H1 (cell line): ENCODE results near the gene MBIP. TPM values are rescaled to one million over a fixed set of nuclear protein-coding genes. Genes with fewer than 3 reads are reported as not detected.

ENCODE experiments used
- CTCF ChIA-PET: fragments of 300-600 bp; sonication (Branson Sonifier 250); formaldehyde crosslinking; loops from one replicate; lab custom pipeline; 2021; ENCODE audit not compliant: partially characterized antibody; lab: Charles Lee
- POLR2A ChIA-PET: fragments of 300-600 bp; sonication (Branson Sonifier 250); formaldehyde crosslinking; loops from one replicate; lab custom pipeline; 2021; ENCODE audit warnings: inconsistent platforms; ENCODE audit not compliant: partially characterized antibody; lab: Charles Lee
- DNase-seq, 2 experiments: peaks; one replicate each; pipeline versions ENCODE4 v3.0.0 to v3.0.0-alpha.2; 2010 to 2022; ENCODE audit warnings: low spot score in 2 of 2, low read depth in 1 of 2, mixed read lengths in 1 of 2
- FAIRE-seq: peaks from 2 replicates; lab custom pipeline; 2011; peaks lifted over from hg19 to GRCh38; lab: Jason Lieb, UNC
- H2AFZ ChIP-seq: 2 replicates; pipeline ENCODE4 v1.8.1; 2012; ENCODE audit warnings: low read length, inconsistent platforms
- H2AK5ac ChIP-seq: 2 replicates; pipeline ENCODE4 v1.6.1; 2013; ENCODE audit warnings: low read depth, low read length
- H2BK120ac ChIP-seq: replicated peaks from 2 replicates; pipeline ENCODE3; 2013; ENCODE audit warnings: low read depth, low read length, inconsistent platforms
- H2BK12ac ChIP-seq: 2 replicates; pipeline ENCODE4 v1.6.1; 2013; ENCODE audit warnings: low read depth, low read length
- H2BK15ac ChIP-seq: 2 replicates; pipeline ENCODE4 v1.6.1; 2013; ENCODE audit warnings: low read length
- H2BK20ac ChIP-seq: 2 replicates; pipeline ENCODE4 v1.6.1; 2013; ENCODE audit warnings: low read length
- H2BK5ac ChIP-seq: 2 replicates; pipeline ENCODE4 v1.6.1; 2013; ENCODE audit warnings: low read depth, low read length
- H3K14ac ChIP-seq: 2 replicates; pipeline ENCODE4 v1.6.1; 2013; ENCODE audit warnings: inconsistent platforms; ENCODE audit not compliant: insufficient read length
- H3K18ac ChIP-seq: 2 replicates; pipeline ENCODE4 v1.6.1; 2013; ENCODE audit warnings: low read length; ENCODE audit errors: extremely low read depth
- H3K23ac ChIP-seq: 2 replicates; pipeline ENCODE4 v1.6.1; 2013; ENCODE audit warnings: inconsistent platforms; ENCODE audit not compliant: insufficient read length
- H3K23me2 ChIP-seq: 2 replicates; pipeline ENCODE4 v1.6.1; 2013; ENCODE audit warnings: low read depth, low read length
- H3K27ac ChIP-seq: 2 replicates; pipeline ENCODE4 v1.6.1; 2011; ENCODE audit warnings: low read depth, low read length, inconsistent platforms
- H3K27me3 ChIP-seq, 4 experiments: replicated peaks in 1 of 4; 1 replicate in 1 of 4; 2 replicates in 3 of 4; pipeline versions ENCODE4 v1.6.1 to v1.8.1; 2011 to 2013; ENCODE audit warnings: low read length in 3 of 4, mild to moderate bottlenecking in 3 of 4, inconsistent platforms in 2 of 4, mixed read lengths in 2 of 4, moderate library complexity in 1 of 4; ENCODE audit not compliant: control insufficient read depth in 3 of 4, insufficient read depth in 3 of 4; ENCODE audit errors: extremely low read depth in 1 of 4
- H3K36me3 ChIP-seq, 4 experiments: 2 replicates each; pipeline versions ENCODE4 v1.6.1 to v1.8.1; 2011 to 2013; ENCODE audit warnings: mild to moderate bottlenecking in 4 of 4, low read length in 3 of 4, moderate library complexity in 2 of 4, control low read depth in 1 of 4, inconsistent platforms in 1 of 4; ENCODE audit not compliant: insufficient read depth in 4 of 4, control insufficient read depth in 2 of 4
- H3K4ac ChIP-seq: replicated peaks from 2 replicates; pipeline ENCODE3; 2013; ENCODE audit warnings: low read length, low read depth, mixed read lengths, inconsistent platforms; ENCODE audit not compliant: insufficient read length
- H3K4me1 ChIP-seq, 4 experiments: replicated peaks in 1 of 4; 1 replicate in 1 of 4; 2 replicates in 3 of 4; pipeline versions ENCODE4 v1.6.1 to v1.8.1; 2011 to 2013; ENCODE audit warnings: low read length in 3 of 4, inconsistent platforms in 2 of 4, mixed read lengths in 1 of 4; ENCODE audit not compliant: insufficient read depth in 4 of 4, control insufficient read depth in 3 of 4
- H3K4me2 ChIP-seq, 2 experiments: 2 replicates each; pipeline versions ENCODE4 v1.6.1 to v1.8.1; 2011 to 2013; ENCODE audit warnings: low read depth in 2 of 2, low read length in 2 of 2, control low read depth in 1 of 2, inconsistent platforms in 1 of 2, mild to moderate bottlenecking in 1 of 2; ENCODE audit not compliant: insufficient read depth in 1 of 2
- H3K4me3 ChIP-seq, 4 experiments: fragments of 200-600, 300-600 bp in 1 of 4; sonication (generic), shearing (Covaris generic), sonication (Bioruptor Twin) in 1 of 4; 2 replicates each; pipeline versions ENCODE4 v1.5.1 to v1.8.1; 2011 to 2016; ENCODE audit warnings: low read length in 4 of 4, low read depth in 3 of 4, control low read depth in 2 of 4, inconsistent platforms in 2 of 4, mild to moderate bottlenecking in 2 of 4, mixed read lengths in 1 of 4, moderate library complexity in 1 of 4; ENCODE audit not compliant: insufficient read depth in 2 of 4; ENCODE audit errors: extremely low read depth in 1 of 4
- H3K56ac ChIP-seq: replicated peaks from 2 replicates; pipeline ENCODE3; 2013; ENCODE audit warnings: low read depth, mild to moderate bottlenecking, mixed read lengths, low read length, inconsistent platforms; ENCODE audit not compliant: insufficient read length
- H3K79me1 ChIP-seq: 2 replicates; pipeline ENCODE4 v1.6.1; 2013; ENCODE audit warnings: low read depth, low read length, control low read depth
- H3K79me2 ChIP-seq, 2 experiments: 2 replicates each; pipeline versions ENCODE4 v1.6.1 to v1.8.1; 2012 to 2013; ENCODE audit warnings: low read length in 2 of 2, mild to moderate bottlenecking in 2 of 2, inconsistent platforms in 1 of 2; ENCODE audit not compliant: insufficient read depth in 2 of 2, control insufficient read depth in 1 of 2
- H3K9ac ChIP-seq, 4 experiments: replicated peaks in 1 of 4; 1 replicate in 1 of 4; 2 replicates in 3 of 4; pipeline versions ENCODE4 v1.6.1 to v1.8.1; 2011 to 2013; ENCODE audit warnings: low read depth in 3 of 4, low read length in 3 of 4, control low read depth in 2 of 4, mild to moderate bottlenecking in 2 of 4, moderate library complexity in 2 of 4, inconsistent platforms in 1 of 4; ENCODE audit errors: extremely low read depth in 1 of 4
- H3K9me3 ChIP-seq, 2 experiments: 2 replicates each; pipeline versions ENCODE4 v1.6.1 to v1.8.1; 2012 to 2013; ENCODE audit warnings: mild to moderate bottlenecking in 2 of 2, moderate library complexity in 2 of 2, control low read depth in 1 of 2, inconsistent platforms in 1 of 2, low read depth in 1 of 2, low read length in 1 of 2, mixed read lengths in 1 of 2; ENCODE audit not compliant: insufficient read depth in 2 of 2
- H4K20me1 ChIP-seq, 2 experiments: replicated peaks in 1 of 2; 2 replicates each; pipeline versions ENCODE3 to v1.8.1; 2011 to 2013; ENCODE audit warnings: inconsistent platforms in 2 of 2, low read length in 2 of 2, mild to moderate bottlenecking in 1 of 2; ENCODE audit not compliant: insufficient read depth in 2 of 2, control insufficient read depth in 1 of 2
- H4K5ac ChIP-seq: 2 replicates; pipeline ENCODE4 v1.6.1; 2013; ENCODE audit warnings: low read length, low read depth, mixed read lengths, inconsistent platforms; ENCODE audit not compliant: insufficient read length
- H4K8ac ChIP-seq: 2 replicates; pipeline ENCODE4 v1.8.0; 2013; ENCODE audit warnings: mild to moderate bottlenecking, moderate library complexity, low read length, inconsistent platforms; ENCODE audit not compliant: insufficient read depth; ENCODE audit errors: extremely low read depth
- H4K91ac ChIP-seq: replicated peaks from 2 replicates; pipeline ENCODE3; 2013; ENCODE audit warnings: low read length, mixed read lengths, inconsistent platforms; ENCODE audit not compliant: insufficient read length
- ATF2 ChIP-seq: IDR thresholded peaks from 2 replicates; pipeline ENCODE4 v1.6.1; 2012; ENCODE audit warnings: low read length, inconsistent platforms
- EZH2 ChIP-seq: fragments of 200-600 bp; sonication (generic); IDR thresholded peaks from 2 replicates; pipeline ENCODE4 v1.7.1; 2012; ENCODE audit warnings: low read depth, mild to moderate bottlenecking, moderate library complexity, low read length, inconsistent platforms; ENCODE audit not compliant: severe bottlenecking
- POU5F1 ChIP-seq: IDR thresholded peaks from 2 replicates; pipeline ENCODE4 v1.6.1; 2011; ENCODE audit warnings: low read depth, mild to moderate bottlenecking, low read length, moderate library complexity
- RBBP5 ChIP-seq: IDR thresholded peaks from 2 replicates; pipeline ENCODE4 v1.7.1; 2012; ENCODE audit warnings: low read depth, mild to moderate bottlenecking, inconsistent platforms, low read length, moderate library complexity, borderline replicate concordance
- WGBS, 2 experiments: shearing (Covaris generic) in 1 of 2; methylation state at CpG; one replicate each; pipeline versions ENCODE4 v1.1.6 to v1.1.7; 2013 to 2015; ENCODE audit warnings: low lambda C conversion rate in 2 of 2, mixed read lengths in 2 of 2, inconsistent platforms in 1 of 2, low coverage in 1 of 2, missing lambda C conversion rate in 1 of 2; ENCODE audit not compliant: insufficient replicate concordance in 2 of 2, insufficient coverage in 1 of 2, insufficient read length in 1 of 2; ENCODE audit errors: extremely low coverage in 1 of 2, missing lambda C conversion rate in 1 of 2; 5-methylcytosine and 5-hydroxymethylcytosine counted together
- polyA plus RNA-seq, 7 experiments: library from polyadenylated mRNA; depleted of rRNA in 3 of 7; stranded (reverse) in 5 of 7; unstranded in 2 of 7; fragments of >200 nt in 5 of 7; fragments of 200-250 nt in 2 of 7; gene quantifications; 1 replicate in 5 of 7; 2 replicates in 1 of 7; 4 replicates in 1 of 7; pipeline versions ENCODE4 v1.2.1 to v1.2.3, GENCODE V29; 2011 to 2013; ENCODE audit warnings: missing spikeins in 2 of 7, mixed read lengths in 2 of 7
- total RNA-seq: library from RNA; stranded (reverse); fragmentation: NEBNext Ultra II Directional; extraction: Animal tissue kit (Norgen Biotek cat#: 25700); gene quantifications from 2 replicates; pipeline ENCODE4 v1.2.1, GENCODE V29; 2021

Gene MBIP
- total and polyA plus RNA-seq, 2 of the 8 experiments (the other 6 are each of a cell fraction or from before 2014, with no cell fraction given): 15.0 to 27.4 TPM

- Histone ChIP-seq H3K79me1 (no peaks in the 10 kb centered on the region), H3K4me2 (no peak overlapping the region), H3K79me2 (no peaks in the 10 kb centered on the region), H2BK12ac (no peak overlapping the region), H3K4ac (no peak overlapping the region), H3K36me3 (no peaks in the 10 kb centered on the region), H3K56ac (no peak overlapping the region), H4K5ac (no peak overlapping the region), H2AFZ (peak overlapping the region; percentile 28; the same call in 1 of the 2 replicates), H4K91ac (no peak overlapping the region), H3K18ac (no peak overlapping the region), H3K23ac (no peak overlapping the region), H4K8ac (no peak overlapping the region), H3K9ac (no peak overlapping the region), H3K27ac (no peak overlapping the region), H3K9me3 (no peaks in the 10 kb centered on the region), H3K4me1 (peaks cover 0 to 5% (median 0%) of the 10 kb centered on the region in 4 experiments; a peak in 1 of 7 replicates), H2BK5ac (no peak overlapping the region), H3K14ac (no peak overlapping the region), H2AK5ac (no peak overlapping the region), H3K27me3 (no peaks in the 10 kb centered on the region; a peak in 1 of 7 replicates), H2BK120ac (no peak overlapping the region), H3K4me3 (no peak overlapping the region), H2BK15ac (no peak overlapping the region), H3K23me2 (no peaks in the 10 kb centered on the region), H2BK20ac (no peak overlapping the region), H4K20me1 (no peaks in the 10 kb centered on the region)
- POLR2A ChIA-PET: no interaction called here
- TF ChIP-seq RBBP5 (no peak), ATF2 (no peak), EZH2 (no peak), POU5F1 (no peak)
- DNase-seq (no peak), FAIRE-seq (no peak)
- CTCF ChIA-PET: interaction anchor here (0.6 to 1.2 kb wide), 3 partner anchors 15 to 176 kb away, joined by 3 read pairs; no protein-coding TSS in a partner anchor
- 64% methylated on average over 3 of the region's 3 CpGs; no CpG with 5 or more reads in 1 of the 2 experiments for WGBS, 2 experiments
These were observed 31.9 kb downstream of the MBIP start for GRCh38 chr14:36288496-36288895.
